SK-N-SH treated with all-trans-retinoic acid at 6 μM for 48 hours (cell line): ENCODE data around the gene TMEM30A.

Experiments used
- ATAC-seq: fragments of 200-7000 bp; cut with Tn5 transposase; 3 replicates; pipeline ENCODE4 v1.9.1; 2020; ENCODE audit warnings: mild to moderate bottlenecking, moderate library complexity
- BACH2 ChIP-seq: fragments of 250-450 bp; sonication (Bioruptor Pico); IDR thresholded peaks from 2 replicates; pipeline ENCODE4 v1.9.0; 2021; ENCODE audit warnings: mild to moderate bottlenecking, borderline replicate concordance
- CREB5 ChIP-seq: fragments of 250-450 bp; sonication (Bioruptor Pico); IDR thresholded peaks from 2 replicates; pipeline ENCODE4 v1.5.1; 2020; ENCODE audit warnings: low read depth, mild to moderate bottlenecking, moderate library complexity
- GLIS3 ChIP-seq: fragments of 250-450 bp; sonication (Bioruptor Pico); IDR thresholded peaks from 2 replicates; pipeline ENCODE4 v1.5.0; 2020; ENCODE audit warnings: mild to moderate bottlenecking, moderate library complexity
- ISL1 ChIP-seq: fragments of 250-450 bp; sonication (Bioruptor Pico); IDR thresholded peaks from 2 replicates; pipeline ENCODE4 v2.1.2; 2022; ENCODE audit warnings: mild to moderate bottlenecking, moderate library complexity
- OSR1 ChIP-seq: fragments of 250-450 bp; sonication (Bioruptor Pico); IDR thresholded peaks from 2 replicates; pipeline ENCODE4 v1.8.0; 2022; ENCODE audit warnings: moderate library complexity, mild to moderate bottlenecking, inconsistent platforms
- PATZ1 ChIP-seq: fragments of 250-450 bp; sonication (Bioruptor Pico); IDR thresholded peaks from 2 replicates; pipeline ENCODE4 v1.8.0; 2020; ENCODE audit warnings: mild to moderate bottlenecking, moderate library complexity, borderline replicate concordance
- POU6F1 ChIP-seq: fragments of 250-450 bp; sonication (Bioruptor Pico); IDR thresholded peaks from 2 replicates; pipeline ENCODE4 v1.8.0; 2021; ENCODE audit warnings: low read depth, mild to moderate bottlenecking, moderate library complexity, borderline replicate concordance
- PPARA ChIP-seq: fragments of 250-450 bp; sonication (Bioruptor Pico); IDR thresholded peaks from 2 replicates; pipeline ENCODE4 v1.5.0; 2020; ENCODE audit warnings: mild to moderate bottlenecking, borderline replicate concordance
- RARB ChIP-seq: fragments of 250-450 bp; sonication (Bioruptor Pico); IDR thresholded peaks from 2 replicates; pipeline ENCODE4 v1.8.0; 2021; ENCODE audit warnings: mild to moderate bottlenecking, moderate library complexity
- SNAI2 ChIP-seq: fragments of 250-450 bp; sonication (Bioruptor Pico); IDR thresholded peaks from 2 replicates; pipeline ENCODE4 v1.5.0; 2020; ENCODE audit warnings: mild to moderate bottlenecking, moderate library complexity
- TCF4 ChIP-seq: fragments of 250-450 bp; sonication (Bioruptor Pico); IDR thresholded peaks from 2 replicates; pipeline ENCODE4 v1.8.0; 2021; ENCODE audit warnings: mild to moderate bottlenecking, moderate library complexity, borderline replicate concordance
- TOX ChIP-seq: fragments of 250-450 bp; sonication (Bioruptor Pico); IDR thresholded peaks from 2 replicates; pipeline ENCODE4 v1.8.0; 2021; ENCODE audit warnings: mild to moderate bottlenecking, moderate library complexity, borderline replicate concordance
- ZFP3 ChIP-seq: fragments of 250-450 bp; sonication (Bioruptor Pico); IDR thresholded peaks from 2 replicates; pipeline ENCODE4 v1.5.0; 2020; ENCODE audit warnings: mild to moderate bottlenecking, moderate library complexity
- ZFP30 ChIP-seq: fragments of 450-650 bp; formaldehyde crosslinking; IDR thresholded peaks from 2 replicates; pipeline ENCODE4 v1.5.0; 2022; ENCODE audit warnings: mild to moderate bottlenecking, moderate library complexity
- ZNF565 ChIP-seq: fragments of 450-650 bp; formaldehyde crosslinking; conservative IDR thresholded peaks from 2 replicates; pipeline ENCODE4 v1.5.0; 2020; ENCODE audit warnings: low read depth, mild to moderate bottlenecking, moderate library complexity
- ZNF70 ChIP-seq: fragments of 450-650 bp; formaldehyde crosslinking; IDR thresholded peaks from 2 replicates; pipeline ENCODE4 v1.5.0; 2020; ENCODE audit warnings: mild to moderate bottlenecking, moderate library complexity
- ZNF8 ChIP-seq: fragments of 450-650 bp; formaldehyde crosslinking; IDR thresholded peaks from 2 replicates; pipeline ENCODE4 v1.5.0; 2020; ENCODE audit warnings: mild to moderate bottlenecking, moderate library complexity
- TF ChIP-seq, protein P1 (sequence below): fragments of 250-450 bp; sonication (Bioruptor Pico); IDR thresholded peaks from 2 replicates; pipeline ENCODE4 v1.5.0; 2020; ENCODE audit warnings: mild to moderate bottlenecking, moderate library complexity
- TF ChIP-seq, protein P2 (sequence below): fragments of 250-450 bp; sonication (Bioruptor Pico); IDR thresholded peaks from 2 replicates; pipeline ENCODE4 v1.5.1; 2021; ENCODE audit warnings: mild to moderate bottlenecking, moderate library complexity

The TMEM30A gene

GRCh38 chr6:75220357-75220756 is 64.2 kb downstream of the TMEM30A start:
- no peak for ATAC-seq
- no peak for TF ChIP-seq CREB5 (CRISPR knock-in tag)
- TF ChIP-seq, protein P1, sequence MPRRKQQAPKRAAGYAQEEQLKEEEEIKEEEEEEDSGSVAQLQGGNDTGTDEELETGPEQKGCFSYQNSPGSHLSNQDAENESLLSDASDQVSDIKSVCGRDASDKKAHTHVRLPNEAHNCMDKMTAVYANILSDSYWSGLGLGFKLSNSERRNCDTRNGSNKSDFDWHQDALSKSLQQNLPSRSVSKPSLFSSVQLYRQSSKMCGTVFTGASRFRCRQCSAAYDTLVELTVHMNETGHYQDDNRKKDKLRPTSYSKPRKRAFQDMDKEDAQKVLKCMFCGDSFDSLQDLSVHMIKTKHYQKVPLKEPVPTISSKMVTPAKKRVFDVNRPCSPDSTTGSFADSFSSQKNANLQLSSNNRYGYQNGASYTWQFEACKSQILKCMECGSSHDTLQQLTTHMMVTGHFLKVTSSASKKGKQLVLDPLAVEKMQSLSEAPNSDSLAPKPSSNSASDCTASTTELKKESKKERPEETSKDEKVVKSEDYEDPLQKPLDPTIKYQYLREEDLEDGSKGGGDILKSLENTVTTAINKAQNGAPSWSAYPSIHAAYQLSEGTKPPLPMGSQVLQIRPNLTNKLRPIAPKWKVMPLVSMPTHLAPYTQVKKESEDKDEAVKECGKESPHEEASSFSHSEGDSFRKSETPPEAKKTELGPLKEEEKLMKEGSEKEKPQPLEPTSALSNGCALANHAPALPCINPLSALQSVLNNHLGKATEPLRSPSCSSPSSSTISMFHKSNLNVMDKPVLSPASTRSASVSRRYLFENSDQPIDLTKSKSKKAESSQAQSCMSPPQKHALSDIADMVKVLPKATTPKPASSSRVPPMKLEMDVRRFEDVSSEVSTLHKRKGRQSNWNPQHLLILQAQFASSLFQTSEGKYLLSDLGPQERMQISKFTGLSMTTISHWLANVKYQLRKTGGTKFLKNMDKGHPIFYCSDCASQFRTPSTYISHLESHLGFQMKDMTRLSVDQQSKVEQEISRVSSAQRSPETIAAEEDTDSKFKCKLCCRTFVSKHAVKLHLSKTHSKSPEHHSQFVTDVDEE = no peak

GRCh38 chr6:75219263-75219662 is 65.3 kb downstream of the TMEM30A start:
- ATAC-seq = no peak
- TF ChIP-seq, protein P1 = no peak
- TF ChIP-seq GLIS3 (CRISPR knock-in tag) = no peak
- TF ChIP-seq TOX (CRISPR knock-in tag) = no peak
- no peak for TF ChIP-seq PPARA
- TF ChIP-seq POU6F1 (CRISPR knock-in tag) = no peak
- TF ChIP-seq, protein P2, sequence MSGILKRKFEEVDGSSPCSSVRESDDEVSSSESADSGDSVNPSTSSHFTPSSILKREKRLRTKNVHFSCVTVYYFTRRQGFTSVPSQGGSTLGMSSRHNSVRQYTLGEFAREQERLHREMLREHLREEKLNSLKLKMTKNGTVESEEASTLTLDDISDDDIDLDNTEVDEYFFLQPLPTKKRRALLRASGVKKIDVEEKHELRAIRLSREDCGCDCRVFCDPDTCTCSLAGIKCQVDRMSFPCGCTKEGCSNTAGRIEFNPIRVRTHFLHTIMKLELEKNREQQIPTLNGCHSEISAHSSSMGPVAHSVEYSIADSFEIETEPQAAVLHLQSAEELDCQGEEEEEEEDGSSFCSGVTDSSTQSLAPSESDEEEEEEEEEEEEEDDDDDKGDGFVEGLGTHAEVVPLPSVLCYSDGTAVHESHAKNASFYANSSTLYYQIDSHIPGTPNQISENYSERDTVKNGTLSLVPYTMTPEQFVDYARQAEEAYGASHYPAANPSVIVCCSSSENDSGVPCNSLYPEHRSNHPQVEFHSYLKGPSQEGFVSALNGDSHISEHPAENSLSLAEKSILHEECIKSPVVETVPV (CRISPR knock-in tag) = no peak
- TF ChIP-seq SNAI2 (CRISPR knock-in tag) = no peak
- TF ChIP-seq OSR1 (CRISPR knock-in tag) = no peak

DNA sequence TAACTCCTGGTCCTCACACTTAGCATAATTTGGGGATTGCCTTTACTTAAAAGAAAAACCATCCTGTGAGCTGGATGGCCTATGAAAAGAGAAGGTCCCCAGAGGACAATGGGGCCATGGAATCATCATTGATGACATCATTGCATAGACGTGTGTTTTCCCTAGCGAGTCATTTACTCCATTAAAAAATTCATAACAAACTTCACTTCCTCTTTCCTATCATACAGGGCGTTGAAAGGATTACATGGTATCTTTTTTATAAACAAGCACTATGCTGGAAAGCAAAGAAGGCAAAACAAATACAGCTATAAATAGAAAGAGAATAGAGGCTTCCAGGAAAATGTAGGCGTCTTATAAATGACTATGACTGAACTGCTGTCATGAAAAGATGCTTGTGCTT is 67.4 kb downstream of the TMEM30A start:
- no peak for ATAC-seq
- TF ChIP-seq PATZ1 (CRISPR knock-in tag) (no peak), PPARA (no peak)
- TF ChIP-seq, all 23 proteins: peak for 0

DNA sequence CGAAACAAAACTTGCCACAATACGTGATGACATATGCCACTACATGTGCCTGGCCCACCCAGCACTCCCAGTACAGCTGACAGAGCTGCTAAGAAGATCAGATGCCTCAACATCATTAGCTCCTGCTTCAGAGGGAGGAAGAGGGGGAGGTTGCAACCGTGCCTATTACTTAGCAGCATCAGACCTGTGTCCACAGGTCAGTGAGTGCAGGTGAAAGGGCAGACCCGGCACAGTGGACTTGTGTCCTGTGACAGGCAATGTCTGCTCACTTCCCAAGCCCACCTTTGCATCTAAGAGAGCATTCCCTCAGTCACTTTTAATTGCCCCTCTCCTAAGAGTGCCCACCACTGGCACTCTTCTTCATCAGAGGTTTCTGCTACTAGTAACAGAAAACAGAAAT is 69.3 kb downstream of the TMEM30A start:
- ATAC-seq = no peak
- no peak for TF ChIP-seq ZFP30
- TF ChIP-seq, protein P2 (CRISPR knock-in tag) = no peak
- TF ChIP-seq SNAI2 (CRISPR knock-in tag) = no peak
- TF ChIP-seq RARB (CRISPR knock-in tag) = no peak
- TF ChIP-seq ISL1 = no peak
- TF ChIP-seq BACH2 (CRISPR knock-in tag) = no peak
- no peak for TF ChIP-seq TCF4 (CRISPR knock-in tag)
- no peak for TF ChIP-seq OSR1 (CRISPR knock-in tag)
- no peak for TF ChIP-seq ZNF8 (CRISPR knock-in tag)
- no peak for TF ChIP-seq GLIS3 (CRISPR knock-in tag)
- no peak for TF ChIP-seq ZNF565
- no peak for TF ChIP-seq TOX (CRISPR knock-in tag)
- no peak for TF ChIP-seq POU6F1 (CRISPR knock-in tag)
- no peak for TF ChIP-seq ZFP3 (CRISPR knock-in tag)
- no peak for TF ChIP-seq ZNF70 (CRISPR knock-in tag)
